ENCODE data around the gene SHC2. TPM values are rescaled to one million over a fixed set of nuclear protein-coding genes. Genes with fewer than 3 reads are reported as not detected.
A peak's percentile ranks its signal among the peaks of the same experiment; 100 is the strongest.

SHC2 gene
- total and polyA plus RNA-seq, 2 of the 13 experiments (the other 11 are each of a cell fraction or from before 2014, with no cell fraction given): 9.0 to 18.3 TPM

- H3K27ac ChIP-seq (ENCODE audit: extremely low read length, insufficient read depth, low read length): no peak overlapping the region
- H3K27me3 ChIP-seq (ENCODE audit: control insufficient read depth in 1 of 2, insufficient read depth in 2 of 2, low read length in 2 of 2): no peaks in the 10 kb centered on the region
- H3K9me3 ChIP-seq (ENCODE audit: low read length): no peaks in the 10 kb centered on the region
- H3K79me2 ChIP-seq (ENCODE audit: insufficient read depth, low read length): no peaks in the 10 kb centered on the region
- H4K20me1 ChIP-seq (ENCODE audit: insufficient read depth, low read length): peaks cover 4% of the 10 kb centered on the region; the same call in 1 of the 2 replicates
- H3K36me3 ChIP-seq (replicated peaks in 1 of 2; ENCODE audit: control insufficient read depth in 1 of 2, insufficient read depth in 2 of 2, low read length in 2 of 2): no peaks in the 10 kb centered on the region
- WGBS (ENCODE audit: low lambda C conversion rate): 90% methylated on average over 2 of the region's 2 CpGs
- FAIRE-seq (no peak), DNase-seq (ENCODE audit: low spot score) (no peak), ATAC-seq (no peak)
- H3K9ac ChIP-seq (ENCODE audit: insufficient read depth, low read depth, low read length): no peak overlapping the region
- intact Hi-C loops (cut with micrococcal nuclease; ENCODE audit: unreplicated experiment): no loop called here
- 0 out of 2 replicates have a peak, but pooled peaks have one; percentile 4 for TF ChIP-seq ZNF710 (CRISPR knock-in tag; IDR thresholded peaks at IDR 0.05; ENCODE audit: borderline replicate concordance)
- TF ChIP-seq ZNF382 (CRISPR knock-in tag; IDR thresholded peaks at IDR 0.05; ENCODE audit: borderline replicate concordance): no peak
- no TSS peak for BruUV-seq (replicated peaks)
- CTCF ChIA-PET (ENCODE audit: low intra/inter-chr PET ratio, low total read pairs): no interaction called here
- in situ Hi-C loops (cut with HindIII; ENCODE audit: extremely low pct_ligation_motif_present, low pct_unique_long_range_greater_than_20kb): no loop called here
- POLR2A ChIA-PET: no interaction called here
- no peak overlapping the region for H3K4me2 ChIP-seq (ENCODE audit: low read depth, low read length)
- H2AFZ ChIP-seq (ENCODE audit: low read length): no peak overlapping the region
- no peaks in the 10 kb centered on the region for H3K4me1 ChIP-seq (ENCODE audit: insufficient read depth, low read length)
- H3K4me3 ChIP-seq (replicated peaks in 1 of 3; ENCODE audit: insufficient read depth in 1 of 3, low read depth in 2 of 3, low read length in 3 of 3): no peak overlapping the region
These were observed 17.8 kb downstream of the SHC2 start for GRCh38 chr19:443005-443404.

- Histone ChIP-seq H3K4me2 (ENCODE audit: low read depth, low read length) (no peak overlapping the region), H3K4me1 (ENCODE audit: insufficient read depth, low read length) (no peaks in the 10 kb centered on the region), H3K27ac (ENCODE audit: extremely low read length, insufficient read depth, low read length) (no peak overlapping the region), H3K4me3 (replicated peaks in 1 of 3; ENCODE audit: insufficient read depth in 1 of 3, low read depth in 2 of 3, low read length in 3 of 3) (no peak overlapping the region), H4K20me1 (ENCODE audit: insufficient read depth, low read length) (peaks cover 2% of the 10 kb centered on the region; the same call in 1 of the 2 replicates), H3K9ac (ENCODE audit: insufficient read depth, low read depth, low read length) (no peak overlapping the region), H3K9me3 (ENCODE audit: low read length) (no peaks in the 10 kb centered on the region), H3K36me3 (replicated peaks in 1 of 2; ENCODE audit: control insufficient read depth in 1 of 2, insufficient read depth in 2 of 2, low read length in 2 of 2) (no peaks in the 10 kb centered on the region), H3K79me2 (ENCODE audit: insufficient read depth, low read length) (no peaks in the 10 kb centered on the region), H2AFZ (ENCODE audit: low read length) (no peak overlapping the region), H3K27me3 (ENCODE audit: control insufficient read depth in 1 of 2, insufficient read depth in 2 of 2, low read length in 2 of 2) (no peaks in the 10 kb centered on the region)
- in situ Hi-C loops (cut with HindIII; ENCODE audit: extremely low pct_ligation_motif_present, low pct_unique_long_range_greater_than_20kb): no loop called here
- DNase-seq (ENCODE audit: low spot score) (no peak), FAIRE-seq (no peak), ATAC-seq (no peak)
- 85% methylated on average over 2 of the region's 2 CpGs for WGBS (ENCODE audit: low lambda C conversion rate)
- intact Hi-C loops (cut with micrococcal nuclease; ENCODE audit: unreplicated experiment): no loop called here
- no TSS peak for BruUV-seq (replicated peaks)
- TF ChIP-seq NFIC (IDR thresholded peaks at IDR 0.05; ENCODE audit: low read length): no peak
- no peak for TF ChIP-seq HOXA7 (CRISPR knock-in tag; IDR thresholded peaks at IDR 0.05)
- TF ChIP-seq KDM4B (CRISPR knock-in tag; IDR thresholded peaks at IDR 0.05): no peak
- TF ChIP-seq ARNT (IDR thresholded peaks at IDR 0.05): 0 out of 2 replicates have a peak, but pooled peaks have one; percentile 39
- no peak for TF ChIP-seq ZNF180 (CRISPR knock-in tag; IDR thresholded peaks at IDR 0.05; ENCODE audit: borderline replicate concordance, low read depth)
- TF ChIP-seq HES4 (CRISPR knock-in tag; IDR thresholded peaks at IDR 0.05; ENCODE audit: borderline replicate concordance): no peak
- no peak for TF ChIP-seq PAWR (CRISPR knock-in tag; IDR thresholded peaks at IDR 0.05; ENCODE audit: borderline replicate concordance)
- TF ChIP-seq RFXAP (CRISPR knock-in tag; IDR thresholded peaks at IDR 0.05; ENCODE audit: borderline replicate concordance): no peak
- POLR2A ChIA-PET: no interaction called here
- CTCF ChIA-PET (ENCODE audit: low intra/inter-chr PET ratio, low total read pairs): no interaction called here
These were observed 18.7 kb downstream of the SHC2 start for GRCh38 chr19:442085-442484.
